Small intestine (tissue), 7 donors: ENCODE results near the gene GBF1. TPM values are rescaled to one million over a fixed set of nuclear protein-coding genes. Genes with fewer than 3 reads are reported as not detected.

Source experiments
- DNase-seq, 2 donors: peaks; one replicate each; pipeline versions ENCODE4 v3.0.0 to v3.0.0-alpha.2; 2013
- FAIRE-seq: peaks from 2 replicates; lab custom pipeline; 2012; peaks lifted over from hg19 to GRCh38; lab: Jason Lieb, UNC
- H3K27ac ChIP-seq, 3 donors: one replicate each; pipeline ENCODE4 v1.5.1; 2013; ENCODE audit warnings: low read length in 2 of 3, mild to moderate bottlenecking in 2 of 3, control low read depth in 1 of 3, inconsistent platforms in 1 of 3, low read depth in 1 of 3, moderate library complexity in 1 of 3
- H3K27me3 ChIP-seq, 3 donors: one replicate each; pipeline ENCODE4 v1.6.1; 2013; ENCODE audit warnings: low read length in 3 of 3, inconsistent platforms in 1 of 3; ENCODE audit not compliant: control insufficient read depth in 3 of 3, insufficient read depth in 3 of 3
- H3K36me3 ChIP-seq, 3 donors: one replicate each; pipeline ENCODE4 v1.6.1; 2013; ENCODE audit warnings: low read length in 3 of 3, inconsistent platforms in 1 of 3, low read depth in 1 of 3, mild to moderate bottlenecking in 1 of 3, moderate library complexity in 1 of 3; ENCODE audit not compliant: control insufficient read depth in 3 of 3, insufficient read depth in 2 of 3
- H3K4me1 ChIP-seq, 3 donors: one replicate each; pipeline ENCODE4 v1.6.1; 2013; ENCODE audit warnings: low read length in 2 of 3, inconsistent platforms in 1 of 3, low read depth in 1 of 3, mild to moderate bottlenecking in 1 of 3, moderate library complexity in 1 of 3; ENCODE audit not compliant: control insufficient read depth in 3 of 3, insufficient read depth in 2 of 3
- H3K4me3 ChIP-seq, 3 donors: one replicate each; pipeline ENCODE4 v1.5.1; 2013; ENCODE audit warnings: low read length in 3 of 3, control low read depth in 1 of 3, inconsistent platforms in 1 of 3, low read depth in 1 of 3, mild to moderate bottlenecking in 1 of 3, moderate library complexity in 1 of 3
- H3K9me3 ChIP-seq, 2 donors: one replicate each; pipeline ENCODE4 v1.6.1; 2013; ENCODE audit warnings: low read depth in 1 of 2, low read length in 1 of 2; ENCODE audit not compliant: control insufficient read depth in 2 of 2, insufficient read depth in 1 of 2
- WGBS, 3 donors: extraction: QIAGEN DNeasy Blood & Tissue Kit; methylation state at CpG; one replicate each; pipeline ENCODE4 v1.1.7; 2013; 5-methylcytosine and 5-hydroxymethylcytosine counted together
- polyA plus RNA-seq, 4 donors: library from polyadenylated mRNA; stranded (reverse) in 3 of 4; unstranded in 1 of 4; fragments of 200-250 nt in 3 of 4; fragments of 120-200 nt in 1 of 4; gene quantifications; one replicate each; pipeline versions ENCODE4 v1.2.1 to v1.2.3, GENCODE V29; 2013
- donor health status: healthy with polysubstance abuse.
- donor health status: control.
- donor health status: control.
- donor health status: Bipolar disorder and iron deficiency.
- donor health status: healthy.

Gene GBF1
- polyA plus RNA-seq, 4 donors, result 13.2 to 53.0 (median 18.4) TPM

- FAIRE-seq, result no peak
- 53 to 73% (median 55%) methylated on average over 4 of the region's 4 CpGs for WGBS, 3 donors
Measured at GRCh38 chr10:102237711-102238252, 7.5 kb upstream of the GBF1 start.

GRCh38 chr10:102240467-102241031 is 4.8 kb upstream of the GBF1 start:
- Histone ChIP-seq H3K27me3 (peaks cover 0 to 65% (median 10%) of the 10 kb centered on the region in 3 donors), H3K36me3 (no peaks in the 10 kb centered on the region), H3K27ac (no peak overlapping the region), H3K4me3 (peak overlapping the region in 2 of 3 donors; percentile 51 to 53), H3K9me3 (no peaks in the 10 kb centered on the region), H3K4me1 (peaks cover 0 to 17% (median 0%) of the 10 kb centered on the region in 3 donors)
- FAIRE-seq, result no peak
- 21 to 33% (median 23%) methylated on average over 39 of the region's 39 CpGs for WGBS, 3 donors
- no peak for DNase-seq

More at GRCh38 chr10:102237711-102238252, 7.5 kb upstream of the GBF1 start:
- no peak for DNase-seq
- H3K36me3 ChIP-seq, result no peaks in the 10 kb centered on the region
- H3K4me3 ChIP-seq, result no peak overlapping the region
- H3K27ac ChIP-seq, result no peak overlapping the region
- peaks cover 0 to 85% (median 13%) of the 10 kb centered on the region in 3 donors for H3K27me3 ChIP-seq
- H3K4me1 ChIP-seq, result peaks cover 0 to 17% (median 0%) of the 10 kb centered on the region in 3 donors
- no peaks in the 10 kb centered on the region for H3K9me3 ChIP-seq

- WGBS, 3 donors, result 1 to 5% (median 3%) methylated on average over 19 to 20 of the region's 20 CpGs
- Histone ChIP-seq H3K27ac (no peak overlapping the region), H3K4me3 (peak overlapping the region in 2 of 3 donors; percentile 51 to 53), H3K27me3 (peaks cover 0 to 61% (median 10%) of the 10 kb centered on the region in 3 donors), H3K4me1 (peaks cover 0 to 17% (median 0%) of the 10 kb centered on the region in 3 donors), H3K36me3 (no peaks in the 10 kb centered on the region), H3K9me3 (no peaks in the 10 kb centered on the region)
- DNase-seq (peak in 1 of 2 donors; percentile 41), FAIRE-seq (no peak)
Measured at GRCh38 chr10:102241032-102241443, 4.3 kb upstream of the GBF1 start.

- no peak for FAIRE-seq
Measured at GRCh38 chr10:102241444-102242117, 3.8 kb upstream of the GBF1 start, which contains the start of gene PITX3. Gene PITX3, minus strand, starts transcription at chr10:102241512. Its CDS starts 9,432 bp downstream, at chr10:102232080.

GRCh38 chr10:102242118-102242485 is 3.2 kb upstream of the GBF1 start:
- H3K4me3 ChIP-seq, result peak overlapping the region in 2 of 3 donors; percentile 51 to 53
- H3K27ac ChIP-seq, result no peak overlapping the region
- 13 to 33% (median 25%) methylated on average over 7 of the region's 7 CpGs for WGBS, 3 donors

More at GRCh38 chr10:102241444-102242117, 3.8 kb upstream of the GBF1 start, which contains the start of gene PITX3:
- peaks cover 0 to 20% (median 3%) of the 10 kb centered on the region in 3 donors for H3K4me1 ChIP-seq
- H3K4me3 ChIP-seq, result peak within 1 kb of the TSS; percentile 22 to 53 (median 51)
- H3K9me3 ChIP-seq, result no peaks in the 10 kb centered on the region
- WGBS, 3 donors, result 0 to 1% (median 1%) methylated on average over 37 to 57 of the region's 57 CpGs
- H3K27me3 ChIP-seq, result peaks cover 0 to 56% (median 10%) of the 10 kb centered on the region in 3 donors
- no peaks in the 10 kb centered on the region for H3K36me3 ChIP-seq
- DNase-seq, result peak; percentile 88 to 94
- no peak within 1 kb of the TSS for H3K27ac ChIP-seq

GRCh38 chr10:102243309-102243708 is 2.0 kb upstream of the GBF1 start:
- DNase-seq (no peak), FAIRE-seq (no peak)
- Histone ChIP-seq H3K4me1 (peaks cover 6 to 29% (median 16%) of the 10 kb centered on the region in 3 donors), H3K36me3 (no peaks in the 10 kb centered on the region), H3K27ac (no peak overlapping the region), H3K4me3 (no peak overlapping the region), H3K9me3 (no peaks in the 10 kb centered on the region), H3K27me3 (peaks cover 0 to 40% (median 6%) of the 10 kb centered on the region in 3 donors)
- WGBS, 3 donors, result 82 to 88% (median 86%) methylated on average over 2 of the region's 2 CpGs

More at GRCh38 chr10:102242118-102242485, 3.2 kb upstream of the GBF1 start:
- Histone ChIP-seq H3K4me1 (peaks cover 2 to 25% (median 7%) of the 10 kb centered on the region in 3 donors), H3K36me3 (no peaks in the 10 kb centered on the region), H3K27me3 (peaks cover 0 to 51% (median 9%) of the 10 kb centered on the region in 3 donors), H3K9me3 (no peaks in the 10 kb centered on the region)
- FAIRE-seq (no peak), DNase-seq (no peak)

- H3K27me3 ChIP-seq, result peaks cover 0 to 16% (median 3%) of the 10 kb centered on the region in 3 donors
Measured at GRCh38 chr10:102245932-102246251, 560 bp downstream of the GBF1 start.

GRCh38 chr10:102246261-102246660 is 929 bp downstream of the GBF1 start:
- no peak for FAIRE-seq

More at GRCh38 chr10:102245932-102246251, 560 bp downstream of the GBF1 start:
- 0 to 2% (median 0%) methylated on average over 4 of the region's 4 CpGs for WGBS, 3 donors
- H3K4me1 ChIP-seq, result peaks cover 12 to 29% (median 19%) of the 10 kb centered on the region in 3 donors
- H3K9me3 ChIP-seq, result no peaks in the 10 kb centered on the region
- peaks cover 0 to 7% (median 0%) of the 10 kb centered on the region in 3 donors for H3K36me3 ChIP-seq
- DNase-seq, result peak in 1 of 2 donors; percentile 35
- H3K4me3 ChIP-seq, result peak overlapping the region; percentile 69 to 96 (median 75)
- H3K27ac ChIP-seq, result peak overlapping the region; percentile 82 to 90 (median 88)
- FAIRE-seq, result no peak

More at GRCh38 chr10:102246261-102246660, 929 bp downstream of the GBF1 start:
- peak; percentile 27 to 38 for DNase-seq
- WGBS, 3 donors, result 6 to 16% (median 9%) methylated on average over 3 of the region's 3 CpGs
- Histone ChIP-seq H3K36me3 (peaks cover 0 to 7% (median 0%) of the 10 kb centered on the region in 3 donors), H3K4me3 (peak overlapping the region; percentile 69 to 96 (median 75)), H3K4me1 (peaks cover 12 to 27% (median 19%) of the 10 kb centered on the region in 3 donors), H3K27ac (peak overlapping the region in 2 of 3 donors; percentile 88 to 90), H3K9me3 (no peaks in the 10 kb centered on the region), H3K27me3 (peaks cover 0 to 12% (median 0%) of the 10 kb centered on the region in 3 donors)
